HepG2 (cell line): ENCODE measurements around the gene INKA2. TPM values are rescaled to one million over a fixed set of nuclear protein-coding genes. Genes with fewer than 3 reads are reported as not detected.

ENCODE experiments used
- ATAC-seq: fragments of 200-7000 bp; cut with Tn5 transposase; 3 replicates; pipeline ENCODE4 v1.9.1; 2020; ENCODE audit warnings: mild to moderate bottlenecking, moderate library complexity
- BruUV-seq: library from RNA; stranded (reverse); fragments of 400-500 nt; replicated peaks from 2 replicates; lab custom pipeline; 2021; lab: Mats Ljungman, UMichigan
- CTCF ChIA-PET: fragments of 300-600 bp; formaldehyde crosslinking; extraction: SDS; loops from one replicate; lab custom pipeline; 2021; ENCODE audit warnings: low total read pairs, inconsistent platforms, low intra/inter-chr PET ratio; lab: Yijun Ruan, JAX
- POLR2A ChIA-PET: fragments of 350-600 bp; sonication (Branson Sonifier 250); formaldehyde crosslinking; loops from one replicate; lab custom pipeline; 2020; ENCODE audit warnings: antibody characterized with exemption, inconsistent platforms; lab: Yijun Ruan, JAX
- DNase-seq: peaks from one replicate; pipeline ENCODE4 v3.0.0-alpha.2; 2015; ENCODE audit warnings: low spot score
- FAIRE-seq: peaks from 3 replicates; lab custom pipeline; 2011; peaks lifted over from hg19 to GRCh38; lab: Jason Lieb, UNC
- H2AFZ ChIP-seq: one replicate; pipeline ENCODE4 v1.6.1; 2011; ENCODE audit warnings: low read length, inconsistent platforms
- H3K27ac ChIP-seq: fragments of 300-600 bp; 3 replicates; pipeline ENCODE4 v1.8.0; 2011; ENCODE audit warnings: mixed run types, mild to moderate bottlenecking, mixed read lengths, low read length, inconsistent platforms; ENCODE audit not compliant: insufficient read depth; ENCODE audit errors: extremely low read length
- H3K27me3 ChIP-seq, 2 experiments: fragments of 200-600 bp in 1 of 2; 2 replicates in 1 of 2; 3 replicates in 1 of 2; pipeline versions ENCODE4 v1.6.0 to v1.8.0; 2011; ENCODE audit warnings: low read length in 2 of 2, mild to moderate bottlenecking in 2 of 2, moderate library complexity in 2 of 2, inconsistent platforms in 1 of 2; ENCODE audit not compliant: insufficient read depth in 2 of 2, control insufficient read depth in 1 of 2
- H3K36me3 ChIP-seq, 2 experiments: fragments of 200-600 bp in 1 of 2; replicated peaks in 1 of 2; 2 replicates in 1 of 2; 3 replicates in 1 of 2; pipeline versions ENCODE4 v1.5.1 to v1.8.0; 2011; ENCODE audit warnings: low read length in 2 of 2, inconsistent platforms in 1 of 2; ENCODE audit not compliant: insufficient read depth in 2 of 2, control insufficient read depth in 1 of 2
- H3K4me1 ChIP-seq: 2 replicates; pipeline ENCODE4 v1.5.1; 2012; ENCODE audit warnings: low read length, inconsistent platforms; ENCODE audit not compliant: insufficient read depth
- H3K4me2 ChIP-seq: 2 replicates; pipeline ENCODE4 v1.6.0; 2011; ENCODE audit warnings: low read depth, low read length, inconsistent platforms
- H3K4me3 ChIP-seq, 3 experiments: fragments of 200-600 bp in 1 of 3; sonication (generic), shearing (Covaris generic) in 1 of 3; replicated peaks in 1 of 3; 2 replicates each; pipeline ENCODE4 v1.5.1; 2011 to 2016; ENCODE audit warnings: low read length in 3 of 3, inconsistent platforms in 2 of 3, low read depth in 2 of 3, mild to moderate bottlenecking in 2 of 3, control low read depth in 1 of 3, mixed read lengths in 1 of 3; ENCODE audit not compliant: insufficient read depth in 1 of 3
- H3K79me2 ChIP-seq: one replicate; pipeline ENCODE4 v1.6.1; 2011; ENCODE audit warnings: low read length, inconsistent platforms; ENCODE audit not compliant: insufficient read depth
- H3K9ac ChIP-seq: 2 replicates; pipeline ENCODE4 v1.6.0; 2011; ENCODE audit warnings: mild to moderate bottlenecking, low read depth, low read length, inconsistent platforms; ENCODE audit not compliant: insufficient read depth
- H3K9me3 ChIP-seq: 2 replicates; pipeline ENCODE4 v1.5.1; 2012; ENCODE audit warnings: mild to moderate bottlenecking, low read length
- H4K20me1 ChIP-seq: 2 replicates; pipeline ENCODE4 v1.6.0; 2011; ENCODE audit warnings: inconsistent platforms, mild to moderate bottlenecking, low read length, moderate library complexity; ENCODE audit not compliant: insufficient read depth
- CHCHD3 ChIP-seq: sonication (generic); formaldehyde crosslinking; IDR thresholded peaks from 2 replicates; pipeline ENCODE4 v1.8.0; 2022; ENCODE audit warnings: mild to moderate bottlenecking, missing genetic modification reagents, moderate library complexity
- HMGA1 ChIP-seq: sonication (generic); formaldehyde crosslinking; conservative IDR thresholded peaks from 2 replicates; pipeline ENCODE4 v1.4.0; 2020; ENCODE audit warnings: missing genetic modification reagents
- HOXA5 ChIP-seq: sonication (generic); formaldehyde crosslinking; IDR thresholded peaks from 2 replicates; pipeline ENCODE4 v1.4.0; 2020; ENCODE audit warnings: missing genetic modification reagents
- KDM1A ChIP-seq: IDR thresholded peaks from 2 replicates; pipeline ENCODE4 v1.6.1; 2016; ENCODE audit warnings: missing compliant biosample characterization
- ZKSCAN5 ChIP-seq: sonication (generic); formaldehyde crosslinking; IDR thresholded peaks from 2 replicates; pipeline ENCODE4 v1.5.1; 2020; ENCODE audit warnings: mild to moderate bottlenecking, missing genetic modification reagents
- ZNF24 ChIP-seq: fragments of 450-650 bp; IDR thresholded peaks from 2 replicates; pipeline ENCODE4 v1.6.1; 2017; ENCODE audit warnings: antibody characterized with exemption, mild to moderate bottlenecking
- ZNF678 ChIP-seq: sonication (generic); formaldehyde crosslinking; IDR thresholded peaks from 2 replicates; pipeline ENCODE4 v1.4.0; 2020; ENCODE audit warnings: mild to moderate bottlenecking, missing genetic modification reagents
- WGBS: methylation state at CpG from one replicate; pipeline ENCODE4 v1.1.6; 2017; ENCODE audit warnings: low lambda C conversion rate; 5-methylcytosine and 5-hydroxymethylcytosine counted together
- in situ Hi-C: cut with HindIII; loops from 2 replicates; pipeline ENCODE4 v1.10.0; 2017; ENCODE audit warnings: low pct_unique_long_range_greater_than_20kb; ENCODE audit not compliant: extremely low pct_ligation_motif_present
- intact Hi-C: fragments of 100-400 bp; cut with micrococcal nuclease; formaldehyde crosslinking; loops from one replicate; pipeline ENCODE4 v1.10.0; 2022; ENCODE audit not compliant: unreplicated experiment
- polyA plus RNA-seq, 8 experiments: library from polyadenylated mRNA; depleted of rRNA in 3 of 8; stranded (reverse) in 7 of 8; unstranded in 1 of 8; fragments of >200 nt; fragmentation: Illumina TruSeq in 4 of 8; extraction: Trizol in 4 of 8; gene quantifications; 2 replicates each; pipeline versions ENCODE4 v1.2.1 to v1.2.3, GENCODE V29; 2011 to 2016; ENCODE audit warnings: low read depth in 4 of 8, missing spikeins in 1 of 8, mixed read lengths in 1 of 8; ENCODE audit not compliant: insufficient read depth in 1 of 8
- total RNA-seq, 5 experiments: library from RNA; depleted of rRNA; stranded (reverse); fragments of >200 nt; fragmentation: Illumina TruSeq; extraction: Trizol; gene quantifications; 2 replicates each; pipeline ENCODE4 v1.2.3, GENCODE V29; 2016; ENCODE audit warnings: low read depth in 1 of 5
- TF ChIP-seq, protein P1 (sequence below): sonication (generic); formaldehyde crosslinking; IDR thresholded peaks from 2 replicates; pipeline ENCODE4 v1.5.0; 2020; ENCODE audit warnings: mild to moderate bottlenecking, missing genetic modification reagents, moderate library complexity

The INKA2 gene
- total and polyA plus RNA-seq, 2 of the 13 experiments (the other 11 are each of a cell fraction or from before 2014, with no cell fraction given) = 2.6 to 4.6 TPM

DNA sequence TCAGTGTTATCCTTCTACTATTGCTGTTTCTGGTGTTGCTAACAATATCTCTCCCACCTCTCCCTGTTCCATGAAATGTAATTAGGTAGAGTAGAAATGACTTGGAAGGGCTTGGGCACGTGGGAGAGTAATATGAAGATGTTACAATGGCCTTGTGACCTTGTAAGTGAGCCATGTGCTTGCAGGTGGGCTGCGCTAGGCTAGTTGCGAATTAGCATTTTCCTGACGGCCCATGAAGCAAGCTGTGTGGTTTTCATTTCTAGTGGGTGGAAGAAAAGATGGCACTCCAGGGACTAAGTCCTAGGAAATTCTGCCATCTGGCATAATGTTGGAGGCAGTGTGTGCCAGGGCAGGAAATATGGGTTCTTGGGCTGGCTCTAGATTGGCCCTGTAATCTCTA is 8.8 kb upstream of the INKA2 start:
- no TSS peak for BruUV-seq
- no peak for ATAC-seq
- no peak for DNase-seq
- Histone ChIP-seq H3K9me3 (no peaks in the 10 kb centered on the region), H3K79me2 (no peaks in the 10 kb centered on the region), H3K27me3 (no peaks in the 10 kb centered on the region), H3K9ac (no peak overlapping the region), H3K27ac (no peak overlapping the region), H3K4me2 (no peak overlapping the region), H3K4me3 (no peak overlapping the region), H2AFZ (no peak overlapping the region), H3K4me1 (peaks cover 38% of the 10 kb centered on the region), H4K20me1 (no peaks in the 10 kb centered on the region; the same call in 1 of the 2 replicates), H3K36me3 (no peaks in the 10 kb centered on the region)
- in situ Hi-C loops = no loop called here
- ChIA-PET CTCF (interaction anchor here (0.7 to 3.2 kb wide), 5 partner anchors 22 to 266 kb away, joined by 3 to 65 read pairs (median 7); no protein-coding TSS in a partner anchor), POLR2A (interaction anchor here (1.0 to 1.3 kb wide), 3 partner anchors 10 to 34 kb away, joined by 3 to 6 read pairs (median 6); partner anchors contain the start of gene INKA2)
- TF ChIP-seq ZNF24 (no peak), ZNF678 (CRISPR knock-in tag) (no peak), ZKSCAN5 (CRISPR knock-in tag) (no peak), HMGA1 (CRISPR knock-in tag) (no peak)
- intact Hi-C loops = loop anchor here (1.0 kb wide), 3 partner anchors 21 to 267 kb away; no protein-coding TSS in a partner anchor
- FAIRE-seq = no peak
- WGBS = 44% methylated on average over 4 of the region's 4 CpGs

DNA sequence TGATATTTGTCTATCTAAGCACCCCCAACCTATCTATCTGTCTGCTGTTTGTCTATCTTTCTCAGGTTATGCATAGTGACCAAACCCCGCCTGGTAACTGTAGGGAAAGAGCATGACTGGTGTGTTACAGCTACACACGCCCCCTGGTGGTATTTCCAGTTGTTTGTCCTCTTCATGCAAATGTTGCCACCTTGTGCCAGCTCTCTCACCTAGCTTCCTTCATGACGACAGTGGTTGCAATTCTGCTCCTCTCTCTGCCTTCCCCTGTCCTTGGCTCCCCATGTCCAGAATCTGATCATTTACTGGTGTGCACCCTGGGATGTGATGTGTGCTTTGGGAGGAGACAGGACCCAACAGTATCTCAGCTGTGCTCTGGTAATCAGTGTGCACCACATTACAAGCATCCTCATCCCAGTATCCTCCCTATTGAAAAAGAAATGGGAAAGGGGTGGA is 8.1 kb upstream of the INKA2 start:
- in situ Hi-C loops = no loop called here
- Histone ChIP-seq H3K9me3 (no peaks in the 10 kb centered on the region), H3K27ac (no peak overlapping the region), H2AFZ (no peak overlapping the region), H3K4me1 (peaks cover 38% of the 10 kb centered on the region), H3K79me2 (no peaks in the 10 kb centered on the region), H3K4me3 (no peak overlapping the region), H4K20me1 (no peaks in the 10 kb centered on the region; the same call in 1 of the 2 replicates), H3K4me2 (no peak overlapping the region), H3K36me3 (no peaks in the 10 kb centered on the region), H3K27me3 (no peaks in the 10 kb centered on the region), H3K9ac (no peak overlapping the region)
- FAIRE-seq = peak; percentile 91
- intact Hi-C loops = loop anchor here (1.0 kb wide), 3 partner anchors 22 to 266 kb away; no protein-coding TSS in a partner anchor
- peak; percentile 81 for DNase-seq
- peak; percentile 89 for ATAC-seq
- ChIA-PET POLR2A (interaction anchor here (0.8 to 1.2 kb wide), 3 partner anchors 9 to 239 kb away, joined by 6 read pairs; partner anchors contain the start of gene INKA2), CTCF (interaction anchor here (1.4 to 3.2 kb wide), 4 partner anchors 22 to 265 kb away, joined by 6 to 65 read pairs (median 13); no protein-coding TSS in a partner anchor)
- BruUV-seq = no TSS peak
- WGBS = 2% methylated on average over 3 of the region's 3 CpGs
- TF ChIP-seq KDM1A (peak; percentile 72), HOXA5 (no peak), CHCHD3 (CRISPR knock-in tag) (no peak)
- TF ChIP-seq, protein P1, sequence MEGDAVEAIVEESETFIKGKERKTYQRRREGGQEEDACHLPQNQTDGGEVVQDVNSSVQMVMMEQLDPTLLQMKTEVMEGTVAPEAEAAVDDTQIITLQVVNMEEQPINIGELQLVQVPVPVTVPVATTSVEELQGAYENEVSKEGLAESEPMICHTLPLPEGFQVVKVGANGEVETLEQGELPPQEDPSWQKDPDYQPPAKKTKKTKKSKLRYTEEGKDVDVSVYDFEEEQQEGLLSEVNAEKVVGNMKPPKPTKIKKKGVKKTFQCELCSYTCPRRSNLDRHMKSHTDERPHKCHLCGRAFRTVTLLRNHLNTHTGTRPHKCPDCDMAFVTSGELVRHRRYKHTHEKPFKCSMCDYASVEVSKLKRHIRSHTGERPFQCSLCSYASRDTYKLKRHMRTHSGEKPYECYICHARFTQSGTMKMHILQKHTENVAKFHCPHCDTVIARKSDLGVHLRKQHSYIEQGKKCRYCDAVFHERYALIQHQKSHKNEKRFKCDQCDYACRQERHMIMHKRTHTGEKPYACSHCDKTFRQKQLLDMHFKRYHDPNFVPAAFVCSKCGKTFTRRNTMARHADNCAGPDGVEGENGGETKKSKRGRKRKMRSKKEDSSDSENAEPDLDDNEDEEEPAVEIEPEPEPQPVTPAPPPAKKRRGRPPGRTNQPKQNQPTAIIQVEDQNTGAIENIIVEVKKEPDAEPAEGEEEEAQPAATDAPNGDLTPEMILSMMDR = peak; percentile 94
